ENCODE measurements around the gene OR1S2. TPM values are rescaled to one million over a fixed set of nuclear protein-coding genes. Genes with fewer than 3 reads are reported as not detected.
"Not testable (repeated sequence)": the region's sequence is repeated elsewhere in the genome, so short reads cannot be mapped to it uniquely, and the experiment has no call there.

Gene OR1S2
- total RNA-seq, result not detected in 2 replicates

- DNase-seq (ENCODE audit: low read depth in 2 of 2), result no peak
These were observed at the start of gene OR1S2 for GRCh38 chr11:58204042-58204441. TSS of gene OR1S2 (minus strand) at chr11:58204142. CDS start at chr11:58204142, 0 bp downstream.

DNA sequence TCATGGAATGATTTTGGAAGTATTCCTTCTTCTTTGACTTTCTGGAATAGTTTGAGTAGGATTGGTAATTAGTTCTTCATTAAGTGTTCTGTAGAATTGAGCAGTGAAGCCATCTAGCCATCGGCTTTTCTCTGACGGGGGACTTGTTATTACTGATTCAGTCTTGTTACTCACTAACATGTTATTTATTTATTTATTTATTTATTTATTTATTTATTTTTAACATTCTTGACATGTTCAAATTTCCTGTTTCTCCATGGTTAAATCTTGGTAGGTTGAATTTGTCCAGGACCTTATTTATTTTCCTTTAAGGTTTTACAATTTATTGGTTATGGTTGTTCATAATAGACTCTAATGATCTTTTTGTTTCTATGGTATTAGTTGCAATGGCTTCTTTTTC, 40.0 kb upstream of the OR1S2 start:
- no peak for DNase-seq (ENCODE audit: low read depth in 2 of 2)

GRCh38 chr11:58227956-58228615, 24.1 kb upstream of the OR1S2 start:
- no peak for DNase-seq (ENCODE audit: low read depth in 2 of 2)

DNA sequence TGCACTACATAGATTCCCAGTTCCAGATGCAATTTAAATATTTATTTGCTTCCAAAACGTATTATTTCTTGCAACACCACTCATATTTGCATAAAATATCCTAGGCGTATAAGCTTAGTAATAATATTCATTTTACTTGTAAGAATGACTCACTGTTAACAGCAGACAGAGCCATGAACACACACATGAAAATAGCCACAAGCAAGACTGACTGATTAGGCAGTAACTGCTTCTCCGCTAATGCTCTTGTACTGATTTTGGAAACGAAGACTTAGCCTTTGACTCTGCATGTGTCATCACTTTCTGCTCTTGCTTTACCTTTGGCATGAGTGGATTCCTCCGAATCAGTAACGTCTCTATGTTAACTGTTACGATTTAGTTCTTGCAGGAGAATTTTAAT, 18.8 kb upstream of the OR1S2 start:
- DNase-seq (ENCODE audit: low read depth in 2 of 2), result no peak

GRCh38 chr11:58216476-58216875, 12.5 kb upstream of the OR1S2 start:
- DNase-seq (ENCODE audit: low read depth in 2 of 2), result no peak

DNA sequence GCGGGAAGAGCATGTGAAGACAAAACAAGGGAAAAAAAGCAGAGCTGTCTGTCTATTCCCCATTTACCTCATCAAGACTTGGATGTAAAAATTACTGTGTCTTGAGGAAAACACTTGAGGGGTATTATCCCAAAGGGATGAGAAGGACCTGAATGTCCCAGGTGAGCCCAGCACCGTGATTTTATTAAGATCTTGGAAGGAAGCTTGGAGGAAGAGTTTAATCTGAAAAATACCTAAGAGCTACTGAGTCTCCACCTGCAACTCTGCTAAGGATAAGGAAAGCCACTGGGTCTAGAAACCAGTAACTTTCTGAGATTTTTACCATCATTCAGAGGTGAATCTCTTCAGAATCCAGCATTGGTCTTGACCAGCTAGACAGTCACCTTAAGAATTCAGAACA, 8.5 kb upstream of the OR1S2 start, which contains the start of gene OR1S1:
OR1S1 (plus strand) TSS at position 301 of the 400 bp plus-strand sequence.
- not testable (repeated sequence) for DNase-seq (ENCODE audit: low read depth in 2 of 2)

DNA sequence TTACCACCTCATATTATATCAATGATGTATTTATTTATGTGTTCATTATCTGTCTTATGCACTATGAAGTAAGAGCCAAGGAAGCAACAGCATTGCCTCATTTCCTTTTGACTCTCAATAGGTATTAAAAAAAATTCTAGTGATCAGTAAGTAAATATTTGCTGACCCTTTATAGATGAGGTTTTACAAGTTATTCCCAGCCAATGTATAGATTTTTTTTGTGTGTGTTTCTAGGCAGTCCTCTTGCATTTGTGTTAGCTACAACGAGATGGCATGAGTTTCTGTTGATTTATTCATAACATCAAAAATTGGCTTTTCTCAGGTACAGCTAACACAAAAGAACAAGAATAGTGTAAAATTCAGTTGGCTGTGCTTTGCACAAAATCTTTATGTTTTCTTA, 4.7 kb downstream of the OR1S2 start:
- no peak for DNase-seq (ENCODE audit: low read depth in 2 of 2)

DNA sequence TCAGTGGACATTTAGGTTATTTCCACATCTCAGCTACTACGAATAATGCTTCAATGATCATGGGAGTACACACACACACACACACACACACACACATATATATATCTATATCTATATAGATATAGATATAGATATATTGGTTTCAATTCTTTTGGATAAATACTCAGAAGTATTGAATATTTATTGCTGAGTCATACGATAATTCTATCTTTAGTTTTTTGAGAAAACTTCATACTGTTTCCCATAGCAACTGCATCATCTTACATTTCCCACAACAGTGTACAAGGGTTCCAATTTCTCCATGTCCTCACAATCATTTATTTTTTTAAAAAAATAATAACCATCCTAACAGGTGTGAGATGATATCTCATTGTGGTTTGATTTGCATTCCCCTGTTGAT, 8.0 kb downstream of the OR1S2 start:
- DNase-seq (ENCODE audit: low read depth in 2 of 2), result no peak

DNA sequence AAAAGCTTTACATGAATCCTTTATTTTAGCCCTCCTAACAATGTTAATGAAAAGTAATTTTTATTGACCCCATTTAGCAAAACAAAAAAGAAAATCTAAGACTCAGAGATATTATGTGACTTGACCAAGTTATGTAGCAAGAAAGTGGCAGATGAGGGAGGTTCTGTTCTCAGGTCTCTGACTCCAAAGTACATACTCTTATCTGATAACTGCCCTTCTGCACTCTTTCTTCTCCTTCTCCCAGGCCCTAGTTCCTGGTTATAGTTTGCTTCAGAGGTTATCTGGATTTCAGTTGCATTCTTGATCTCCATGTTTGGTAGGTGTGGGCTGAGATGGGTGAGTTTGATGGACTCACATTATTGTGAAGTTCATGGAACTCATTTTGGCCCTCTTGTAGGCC, 10.6 kb downstream of the OR1S2 start:
- no peak for DNase-seq (ENCODE audit: low read depth in 2 of 2)

DNA sequence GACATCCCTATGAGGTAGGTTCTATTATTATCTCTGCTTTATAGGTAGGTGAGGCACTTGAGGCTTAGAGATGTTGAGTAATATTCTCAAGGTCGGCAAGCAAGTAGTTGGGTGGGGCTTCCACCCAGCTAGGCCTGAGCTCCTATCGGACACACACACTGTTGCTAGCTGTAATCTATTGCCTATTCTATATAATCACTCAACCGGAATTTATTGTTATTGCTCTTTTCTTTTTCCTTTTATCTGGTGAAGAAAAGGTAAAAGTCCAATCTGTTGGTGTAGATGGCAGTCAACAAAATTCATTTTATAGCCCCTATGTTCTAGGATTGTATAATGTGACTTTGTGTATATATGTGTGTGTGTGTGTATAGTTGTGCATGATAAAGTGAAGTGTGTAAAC, 11.7 kb downstream of the OR1S2 start:
- no peak for DNase-seq (ENCODE audit: low read depth in 2 of 2)

GRCh38 chr11:58188770-58189169, 15.2 kb downstream of the OR1S2 start, which contains the start of gene OR9Q2:
TSS of gene OR9Q2 (plus strand) at chr11:58189070. CDS start at chr11:58190491, 1,421 bp downstream.
- DNase-seq (ENCODE audit: low read depth in 2 of 2), result no peak

- DNase-seq (ENCODE audit: low read depth in 2 of 2), result no peak
These were observed 17.0 kb downstream of the OR1S2 start for GRCh38 chr11:58186938-58187337.

- no peak for DNase-seq (ENCODE audit: low read depth in 2 of 2)
These were observed 24.3 kb downstream of the OR1S2 start for GRCh38 chr11:58179648-58180047.

- no peak for DNase-seq (ENCODE audit: low read depth in 2 of 2)
These were observed 25.5 kb downstream of the OR1S2 start for GRCh38 chr11:58178444-58178843.

DNA sequence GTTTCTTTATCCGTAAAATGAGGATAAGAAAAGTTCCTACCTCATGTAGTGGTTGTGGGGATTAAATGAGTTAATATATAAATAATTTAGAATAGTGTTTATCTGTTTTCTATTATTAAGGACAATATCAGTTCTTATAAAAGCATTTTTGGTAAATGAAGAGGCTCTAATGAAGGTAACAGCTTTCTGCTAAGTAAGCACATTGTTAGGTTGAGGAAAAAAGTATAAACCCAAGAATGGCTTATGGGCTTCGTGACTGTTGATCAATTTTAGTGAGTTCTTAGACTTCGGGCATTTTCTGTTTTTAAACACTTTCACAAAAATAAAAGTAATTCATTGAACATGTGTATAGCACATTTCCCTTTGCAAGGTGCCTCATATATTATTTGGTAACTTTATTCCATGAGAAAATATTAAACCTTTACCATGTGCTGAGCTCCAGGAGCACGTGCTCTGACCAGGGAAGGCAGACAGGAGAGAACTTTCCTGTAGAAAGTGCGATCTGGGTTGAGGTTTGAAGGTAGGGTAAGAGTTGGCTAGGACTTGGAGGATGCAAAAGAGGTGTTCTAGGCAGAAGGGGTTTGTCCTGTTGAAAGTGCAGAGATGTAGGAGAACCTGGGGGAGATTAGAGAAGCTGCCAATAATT, 26.4 kb downstream of the OR1S2 start:
- no peak for DNase-seq (ENCODE audit: low read depth in 2 of 2)

- no peak for DNase-seq (ENCODE audit: low read depth in 2 of 2)
These were observed 38.3 kb downstream of the OR1S2 start for GRCh38 chr11:58165504-58166106.

DNA sequence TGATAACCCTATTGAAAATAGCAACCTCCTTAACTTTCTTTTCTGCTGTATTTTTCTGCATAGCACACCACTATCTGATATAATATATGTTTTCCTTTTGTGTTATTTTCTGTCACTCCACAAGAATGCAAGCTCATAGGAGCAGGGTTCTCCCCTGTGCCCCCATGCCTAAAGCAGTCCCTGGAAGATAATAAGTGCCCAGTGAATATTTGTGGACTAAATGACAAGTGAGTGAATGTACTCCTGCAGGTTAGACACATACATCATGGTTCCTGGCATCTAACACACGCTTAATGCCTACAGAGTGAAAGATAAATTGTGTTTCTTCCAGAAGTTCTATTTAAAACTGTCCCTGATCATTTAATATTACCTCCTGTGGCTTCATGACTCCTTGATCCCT, 39.0 kb downstream of the OR1S2 start:
- no peak for DNase-seq (ENCODE audit: low read depth in 2 of 2)

DNA sequence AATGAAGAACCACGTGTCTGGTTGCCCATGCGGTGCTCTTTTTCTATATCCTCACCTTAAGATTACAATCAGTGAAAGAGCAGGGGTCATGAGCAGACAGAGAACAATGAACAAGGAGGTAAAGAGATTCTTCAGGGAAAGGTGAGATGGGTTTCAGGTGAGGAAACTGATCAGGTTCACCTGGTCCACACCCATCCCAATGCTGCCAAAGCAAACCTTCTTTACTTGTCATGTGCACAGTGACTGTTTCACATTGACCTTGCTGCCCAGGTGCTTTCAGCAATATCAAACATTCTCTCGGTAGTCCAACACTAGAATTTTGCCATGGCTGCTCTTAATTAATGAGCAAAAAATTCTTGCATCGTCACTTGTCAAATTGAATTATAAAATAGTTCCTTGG, 39.6 kb downstream of the OR1S2 start:
- DNase-seq (ENCODE audit: low read depth in 2 of 2), result no peak

Other genes with a start within 250 kb of the OR1S2 start
- gene OR9Q1, start 180.3 kb downstream of the OR1S2 start, total RNA-seq, result not detected in 2 replicates
- gene OR6Q1, start 173.2 kb downstream of the OR1S2 start, total RNA-seq, result not detected in 2 replicates
- gene OR9I1, start 78.6 kb downstream of the OR1S2 start, total RNA-seq, result not detected in 2 replicates
- not detected in 2 replicates for gene OR9Q2, start 15.1 kb downstream of the OR1S2 start, total RNA-seq
- gene OR1S1, start 8.6 kb upstream of the OR1S2 start, total RNA-seq, result not detected in 2 replicates
- not detected in 2 replicates for gene OR10Q1, start 24.8 kb upstream of the OR1S2 start, total RNA-seq
- not detected in 2 replicates for gene OR10W1, start 64.1 kb upstream of the OR1S2 start, total RNA-seq
- not detected in 2 replicates for gene OR5B17, start 154.9 kb upstream of the OR1S2 start, total RNA-seq
- not detected in 2 replicates for gene OR5B3, start 202.7 kb upstream of the OR1S2 start, total RNA-seq
- gene OR5B2, start 224.0 kb upstream of the OR1S2 start, total RNA-seq, result not detected in 2 replicates
- gene OR5B12, start 238.1 kb upstream of the OR1S2 start, total RNA-seq, result not detected in 2 replicates

All from lung microvascular endothelial cell (primary cell).